ENCODE measurements around the gene BBS10. TPM values are rescaled to one million over a fixed set of nuclear protein-coding genes. Genes with fewer than 3 reads are reported as not detected.

Gene BBS10
- total and polyA plus RNA-seq, 2 donors from 2014 or later, result 5.1 to 10.9 TPM

GRCh38 chr12:76346798-76347420 lies 1.3 kb downstream of the BBS10 start:
- Histone ChIP-seq H3K27me3 (ENCODE audit: control insufficient read depth, insufficient read depth, low read length) (no peaks in the 10 kb centered on the region), H3K4me1 (ENCODE audit: control insufficient read depth in 2 of 3, insufficient read depth in 2 of 3, low read depth in 1 of 3, low read length in 3 of 3) (peaks cover 0 to 13% (median 5%) of the 10 kb centered on the region in 3 donors), H3K36me3 (ENCODE audit: control insufficient read depth in 2 of 3, insufficient read depth in 3 of 3, low read length in 3 of 3) (no peaks in the 10 kb centered on the region), H3K9me3 (ENCODE audit: control insufficient read depth in 2 of 3, insufficient read depth in 1 of 3, low read length in 3 of 3) (no peaks in the 10 kb centered on the region), H3K4me3 (ENCODE audit: low read length in 3 of 3) (peak overlapping the region; percentile 83 to 93 (median 84)), H3K27ac (ENCODE audit: low read depth in 2 of 2, low read length in 2 of 2) (peak overlapping the region in 1 of 2 donors; percentile 8), H3K9ac (ENCODE audit: low read length in 3 of 3) (peak overlapping the region; percentile 55 to 83 (median 66))
- peak; percentile 45 for TF ChIP-seq CTCF (IDR thresholded peaks at IDR 0.05; ENCODE audit: borderline replicate concordance, extremely low read depth, insufficient read depth)
- intact Hi-C loops (cut with DNase I), result no loop called here
- DNase-seq (peak in 3 of 5 donors; percentile 11 to 72 (median 51)), FAIRE-seq (peak; percentile 21)

- Histone ChIP-seq H3K9me3 (ENCODE audit: control insufficient read depth in 2 of 3, insufficient read depth in 1 of 3, low read length in 3 of 3) (no peaks in the 10 kb centered on the region), H3K9ac (ENCODE audit: low read length in 3 of 3) (no peak overlapping the region), H3K4me3 (ENCODE audit: low read length in 3 of 3) (peak overlapping the region in 1 of 3 donors; percentile 4), H3K27ac (ENCODE audit: low read depth in 2 of 2, low read length in 2 of 2) (no peak overlapping the region), H3K36me3 (ENCODE audit: control insufficient read depth in 2 of 3, insufficient read depth in 3 of 3, low read length in 3 of 3) (no peaks in the 10 kb centered on the region), H3K4me1 (ENCODE audit: control insufficient read depth in 2 of 3, insufficient read depth in 2 of 3, low read depth in 1 of 3, low read length in 3 of 3) (peaks cover 0 to 13% (median 5%) of the 10 kb centered on the region in 3 donors), H3K27me3 (ENCODE audit: control insufficient read depth, insufficient read depth, low read length) (no peaks in the 10 kb centered on the region)
- DNase-seq (no peak), FAIRE-seq (no peak)
- TF ChIP-seq CTCF (IDR thresholded peaks at IDR 0.05; ENCODE audit: borderline replicate concordance, extremely low read depth, insufficient read depth), result no peak
- intact Hi-C loops (cut with DNase I), result no loop called here
Observed at GRCh38 chr12:76346236-76346635, 2.0 kb downstream of the BBS10 start.

GRCh38 chr12:76345569-76345968 lies 2.6 kb downstream of the BBS10 start:
- no peak for TF ChIP-seq CTCF (IDR thresholded peaks at IDR 0.05; ENCODE audit: borderline replicate concordance, extremely low read depth, insufficient read depth)
- H3K27me3 ChIP-seq (ENCODE audit: control insufficient read depth, insufficient read depth, low read length), result no peaks in the 10 kb centered on the region
- H3K4me1 ChIP-seq (ENCODE audit: control insufficient read depth in 2 of 3, insufficient read depth in 2 of 3, low read depth in 1 of 3, low read length in 3 of 3), result peaks cover 0 to 13% (median 5%) of the 10 kb centered on the region in 3 donors
- H3K9me3 ChIP-seq (ENCODE audit: control insufficient read depth in 2 of 3, insufficient read depth in 1 of 3, low read length in 3 of 3), result no peaks in the 10 kb centered on the region
- no peaks in the 10 kb centered on the region for H3K36me3 ChIP-seq (ENCODE audit: control insufficient read depth in 2 of 3, insufficient read depth in 3 of 3, low read length in 3 of 3)
- no peak overlapping the region for H3K27ac ChIP-seq (ENCODE audit: low read depth in 2 of 2, low read length in 2 of 2)
- FAIRE-seq (no peak), DNase-seq (peak in 1 of 5 donors; percentile 5)
- intact Hi-C loops (cut with DNase I), result no loop called here
- H3K4me3 ChIP-seq (ENCODE audit: low read length in 3 of 3), result peak overlapping the region in 2 of 3 donors; percentile 4 to 48
- no peak overlapping the region for H3K9ac ChIP-seq (ENCODE audit: low read length in 3 of 3)
